Ovary (tissue), 3 donors: Measurements from ENCODE around the gene OARD1.

Experiments used
- EP300 ChIP-seq: sonication (generic); formaldehyde crosslinking; IDR thresholded peaks from one replicate; pipeline ENCODE4 v1.6.1; 2017; ENCODE audit warnings: antibody characterized with exemption
- POLR2A ChIP-seq: fragments of 450-650 bp; IDR thresholded peaks from one replicate; pipeline ENCODE4 v1.6.1; 2017; ENCODE audit warnings: antibody characterized with exemption, mild to moderate bottlenecking, moderate library complexity
- TF ChIP-seq, protein P1 (sequence below), 3 donors: fragments of 450-650 bp in 2 of 3; fragments of 200-600 bp in 1 of 3; IDR thresholded peaks; one replicate each; pipeline versions ENCODE4 v1.5.1 to v1.8.0; 2016 to 2022; ENCODE audit warnings: antibody characterized with exemption in 3 of 3, mild to moderate bottlenecking in 1 of 3
- donor health status: DM: no; HTN: no; CAD: no.

DNA sequence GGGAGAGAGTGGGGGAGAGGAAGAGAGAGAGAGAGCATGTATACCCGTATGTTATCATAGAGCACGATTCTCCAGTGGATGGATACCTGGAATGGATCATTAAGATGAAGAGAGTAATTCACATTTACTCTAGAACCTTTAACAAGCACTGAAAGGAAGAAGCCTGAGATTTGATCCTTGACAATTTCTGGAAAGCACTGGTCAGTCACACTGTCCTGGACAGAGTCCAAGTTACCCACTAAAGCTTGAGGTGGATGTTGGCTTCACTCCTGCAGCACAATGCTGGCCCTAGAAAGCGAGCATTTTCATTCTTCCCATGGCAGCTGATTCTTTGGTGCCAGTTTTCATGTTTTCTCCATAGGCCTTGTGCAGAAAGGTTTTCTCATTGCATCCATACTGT, 26.2 kb upstream of the OARD1 start:
- TF ChIP-seq, protein P1, sequence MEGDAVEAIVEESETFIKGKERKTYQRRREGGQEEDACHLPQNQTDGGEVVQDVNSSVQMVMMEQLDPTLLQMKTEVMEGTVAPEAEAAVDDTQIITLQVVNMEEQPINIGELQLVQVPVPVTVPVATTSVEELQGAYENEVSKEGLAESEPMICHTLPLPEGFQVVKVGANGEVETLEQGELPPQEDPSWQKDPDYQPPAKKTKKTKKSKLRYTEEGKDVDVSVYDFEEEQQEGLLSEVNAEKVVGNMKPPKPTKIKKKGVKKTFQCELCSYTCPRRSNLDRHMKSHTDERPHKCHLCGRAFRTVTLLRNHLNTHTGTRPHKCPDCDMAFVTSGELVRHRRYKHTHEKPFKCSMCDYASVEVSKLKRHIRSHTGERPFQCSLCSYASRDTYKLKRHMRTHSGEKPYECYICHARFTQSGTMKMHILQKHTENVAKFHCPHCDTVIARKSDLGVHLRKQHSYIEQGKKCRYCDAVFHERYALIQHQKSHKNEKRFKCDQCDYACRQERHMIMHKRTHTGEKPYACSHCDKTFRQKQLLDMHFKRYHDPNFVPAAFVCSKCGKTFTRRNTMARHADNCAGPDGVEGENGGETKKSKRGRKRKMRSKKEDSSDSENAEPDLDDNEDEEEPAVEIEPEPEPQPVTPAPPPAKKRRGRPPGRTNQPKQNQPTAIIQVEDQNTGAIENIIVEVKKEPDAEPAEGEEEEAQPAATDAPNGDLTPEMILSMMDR (IDR thresholded peaks at IDR 0.05): no peak
- TF ChIP-seq POLR2A (no peak), EP300 (no peak)
